Activated CD4-positive, alpha-beta T cell treated with anti-CD3 and anti-CD28 coated beads, Interleukin-10, Interleukin-2, amounts not matched to agents 100 ng/mL and 50 ng/mL, durations not matched to agents 16 hours and 8 hours (primary cell): ENCODE measurements around the gene MTUS2.

Experiments
- DNase-seq: peaks from one replicate; pipeline ENCODE4 v3.0.0-alpha.2; 2020

MTUS2 gene

DNA sequence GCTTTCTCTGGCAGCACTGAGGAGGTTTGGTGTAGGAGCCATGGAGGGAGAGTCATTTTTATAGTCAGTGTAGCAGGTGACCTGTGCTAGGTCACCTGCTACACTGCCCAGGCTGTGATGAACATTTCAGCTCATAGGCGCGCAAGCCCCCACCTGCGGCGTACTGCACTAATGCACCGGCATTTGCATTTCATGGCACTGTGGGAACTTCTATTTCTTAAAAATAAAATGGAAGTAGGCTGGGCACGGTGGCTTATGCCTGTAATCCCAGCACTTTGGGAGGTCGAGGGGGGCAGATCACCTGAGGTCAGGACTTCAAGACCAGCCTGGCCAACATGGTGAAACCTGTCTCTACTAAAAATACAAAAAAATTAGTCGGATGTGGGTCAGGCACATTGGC is 674.4 kb downstream of the MTUS2 start:
- no peak for DNase-seq

DNA sequence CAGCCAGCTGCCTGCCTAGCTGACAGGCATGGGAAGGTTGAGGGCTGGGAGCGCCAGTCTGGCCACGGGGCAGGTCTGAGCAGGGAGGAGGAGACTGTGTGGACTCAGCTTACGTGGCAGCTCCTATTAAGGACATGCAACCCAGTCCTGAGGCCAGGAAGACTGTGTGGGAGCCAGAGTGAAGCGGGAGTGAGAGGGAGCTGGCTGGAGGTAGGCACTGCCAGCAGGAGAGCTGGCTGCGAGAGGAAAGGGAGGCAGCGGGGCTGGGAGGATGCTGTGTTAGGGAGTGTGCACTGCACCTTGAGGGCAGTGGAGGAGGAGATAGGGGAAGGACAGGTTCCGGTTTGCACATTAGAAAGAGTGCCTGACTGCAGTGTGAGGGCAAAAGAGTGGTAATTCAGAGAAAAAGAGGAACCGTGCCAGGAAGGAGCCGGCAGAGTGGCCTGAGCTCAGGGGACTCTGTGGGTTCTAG is 676.1 kb downstream of the MTUS2 start:
- no peak for DNase-seq

DNA sequence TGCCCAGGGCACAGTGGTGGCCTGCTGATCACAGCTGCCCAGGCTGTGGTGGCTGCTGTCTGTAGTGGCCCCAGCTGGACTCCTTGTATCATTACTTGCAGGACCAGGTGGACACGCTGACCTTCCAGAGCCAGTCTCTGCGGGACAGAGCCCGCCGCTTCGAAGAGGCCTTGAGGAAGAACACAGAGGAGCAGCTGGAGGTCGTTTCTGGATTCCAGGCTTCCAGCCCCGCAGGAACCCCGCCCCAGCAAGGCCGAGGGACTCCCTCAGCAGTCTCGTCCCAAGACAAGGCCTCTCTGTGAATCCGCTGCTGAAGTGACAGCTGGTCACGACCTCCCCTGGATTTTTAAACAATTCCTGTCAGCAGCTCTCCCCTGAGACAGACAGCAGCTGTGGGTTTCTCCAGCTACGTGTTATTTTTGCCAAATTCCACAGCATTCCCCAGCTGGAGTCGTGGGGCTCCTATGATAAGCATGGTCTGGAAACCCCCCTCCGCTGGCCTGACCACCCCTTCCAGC is 677.1 kb downstream of the MTUS2 start:
- no peak for DNase-seq

DNA sequence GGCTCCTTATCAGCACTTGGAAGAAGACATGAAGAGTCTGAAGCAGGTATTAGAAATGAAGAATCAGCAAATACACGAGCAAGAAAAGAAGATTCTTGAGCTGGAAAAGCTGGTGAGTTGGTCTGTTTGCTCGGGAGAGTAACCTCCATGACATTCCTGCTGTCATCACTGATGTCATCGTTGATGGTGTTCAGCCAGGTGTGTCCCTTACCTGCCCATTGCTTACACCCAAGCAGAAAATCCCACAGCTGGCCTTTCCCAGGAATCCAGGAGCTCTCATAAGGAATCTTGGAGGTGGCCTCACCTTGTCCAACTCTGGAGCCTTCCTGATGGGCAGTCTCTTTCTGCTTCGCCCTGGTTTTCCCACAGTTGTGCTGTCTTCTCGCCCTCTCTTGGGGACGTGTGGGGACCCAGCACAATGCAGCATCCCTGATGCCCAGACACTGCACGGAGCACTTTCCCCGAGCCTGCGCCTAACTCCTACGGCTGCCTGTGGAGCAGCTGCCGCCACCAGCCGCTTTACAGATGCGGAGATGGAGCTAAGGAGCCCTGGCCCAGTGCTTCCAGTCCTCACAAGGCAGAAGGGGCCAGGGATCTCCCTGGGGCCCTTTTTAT is 678.4 kb downstream of the MTUS2 start:
- no peak for DNase-seq

DNA sequence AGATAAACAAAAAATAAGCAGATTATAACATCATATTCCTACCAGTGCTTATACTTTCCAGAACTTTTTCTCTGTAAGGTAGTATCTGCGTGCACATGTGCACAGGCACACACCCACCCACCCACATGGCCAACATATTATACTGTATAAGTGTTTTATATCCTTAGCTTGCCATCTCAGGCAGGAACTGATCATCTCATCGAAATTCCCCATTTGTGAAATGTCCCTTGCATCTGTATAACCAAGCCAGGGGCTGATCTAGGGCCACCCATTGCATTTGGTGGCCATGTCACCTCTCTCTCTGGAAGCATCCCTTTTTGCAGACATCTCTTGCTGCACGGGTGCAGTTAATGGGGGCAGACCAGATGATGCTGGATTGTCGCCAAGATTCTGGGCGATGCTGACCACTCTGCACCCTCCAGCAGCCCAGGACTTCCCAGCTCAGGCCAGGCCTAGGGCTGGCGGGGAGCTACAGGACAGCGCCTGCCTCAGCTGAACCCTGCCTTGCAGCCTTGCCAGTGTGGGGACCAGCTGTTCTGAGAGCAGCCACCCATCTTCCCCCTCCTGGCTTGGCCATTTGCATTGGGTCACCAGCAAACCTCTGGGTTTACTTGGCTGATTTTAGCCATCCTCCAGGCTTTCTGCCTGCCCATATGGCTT is 679.5 kb downstream of the MTUS2 start:
- no peak for DNase-seq

DNA sequence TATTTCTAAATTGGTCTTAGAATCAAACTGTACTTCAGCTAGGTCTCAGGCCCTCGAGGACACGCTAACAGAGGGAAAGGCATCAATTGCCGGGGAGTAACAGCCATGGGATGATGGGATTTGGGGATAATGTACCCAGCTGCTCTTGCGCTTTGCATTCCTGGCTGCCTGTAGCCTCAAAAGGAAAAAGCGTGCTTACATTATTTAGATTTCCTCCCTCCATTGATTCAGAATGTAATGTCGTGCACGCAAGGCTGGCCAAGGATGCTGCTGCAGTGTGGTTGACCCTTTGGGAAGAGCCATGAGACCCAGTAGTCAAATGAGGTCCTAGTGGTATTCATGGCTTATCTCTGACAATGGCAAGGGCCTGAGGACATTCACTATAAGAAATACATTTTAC is 680.2 kb downstream of the MTUS2 start:
- DNase-seq = no peak

DNA sequence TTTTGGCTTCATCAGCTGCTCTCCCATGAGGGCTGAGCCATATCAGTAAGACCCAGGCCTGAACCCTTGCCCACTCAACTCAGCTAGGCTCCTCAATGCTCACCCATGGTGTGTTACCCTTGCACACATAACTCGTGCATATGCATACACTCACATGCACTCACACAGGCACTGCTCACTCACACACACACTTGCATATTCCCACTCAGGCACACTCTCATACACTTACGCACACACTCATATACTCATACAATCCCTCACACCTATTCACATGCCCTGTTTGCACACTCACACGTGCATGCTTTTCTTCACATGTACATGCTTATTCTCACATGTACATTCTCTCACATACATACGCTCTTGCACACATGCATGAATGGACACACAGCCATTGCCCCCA is 681.5 kb downstream of the MTUS2 start:
- DNase-seq = no peak

DNA sequence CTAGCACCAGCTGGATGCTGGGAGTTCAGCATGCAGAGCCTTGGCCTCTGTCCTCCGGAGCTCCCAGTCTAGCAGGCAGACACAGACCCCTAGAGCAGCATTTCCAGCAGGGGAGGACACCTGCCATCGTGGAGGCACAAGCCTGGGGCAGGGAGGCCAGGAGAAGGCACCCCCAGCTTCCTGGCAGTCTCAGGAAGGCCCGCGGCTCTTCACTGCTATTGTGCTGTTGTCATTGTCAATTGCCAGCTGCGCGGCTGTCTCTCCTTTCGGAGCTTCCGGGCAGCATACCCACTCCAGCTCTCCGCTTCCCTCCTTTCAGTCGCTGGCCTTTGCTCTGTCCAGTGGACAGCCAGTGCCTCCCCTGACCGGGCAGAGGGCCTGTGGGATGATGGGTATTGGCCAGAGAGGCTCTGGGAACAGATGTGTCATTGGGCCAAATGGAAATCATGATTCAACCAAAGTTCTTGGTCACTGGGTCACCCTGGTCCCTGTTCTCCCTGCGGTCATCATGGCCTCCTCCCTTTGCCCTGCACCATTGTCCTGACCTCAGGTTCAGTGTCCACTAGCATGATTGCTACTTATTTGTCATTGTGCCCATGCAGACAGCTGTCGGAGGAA is 682.4 kb downstream of the MTUS2 start:
- DNase-seq = no peak

DNA sequence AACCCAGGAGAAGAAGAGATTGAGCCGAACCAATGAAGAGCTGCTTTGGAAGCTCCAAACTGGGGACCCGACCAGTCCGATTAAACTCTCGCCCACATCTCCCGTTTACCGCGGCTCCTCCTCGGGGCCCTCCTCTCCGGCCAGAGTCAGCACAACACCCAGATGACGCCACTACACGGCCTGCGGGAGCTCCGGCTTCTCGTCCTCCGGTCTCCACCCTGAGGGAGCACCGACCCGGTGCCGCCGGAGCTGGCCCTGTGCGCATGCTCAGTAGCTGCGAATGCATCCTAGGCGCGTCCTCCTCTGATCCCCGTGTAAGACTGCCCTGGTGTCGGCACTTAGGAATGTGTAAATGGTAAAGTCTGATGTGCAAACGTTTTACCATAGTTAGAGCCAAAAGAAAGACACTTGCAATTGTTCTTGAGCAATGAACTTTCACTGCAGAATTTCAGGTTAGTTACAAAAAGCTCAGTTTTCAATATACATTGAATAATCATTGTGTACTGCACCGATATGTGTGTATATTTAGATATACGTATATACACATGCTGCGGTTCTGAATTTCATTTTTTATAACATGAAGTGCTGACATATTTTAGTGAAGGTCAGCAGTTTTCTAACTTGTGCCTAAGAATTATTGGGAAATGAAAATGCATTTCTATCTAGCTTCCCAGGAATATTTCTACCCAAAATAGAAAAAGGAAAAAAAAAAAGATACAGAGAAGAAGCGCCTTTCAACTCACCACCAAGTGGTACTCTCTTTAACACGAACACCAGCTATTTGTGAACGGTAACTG is 683.1 kb downstream of the MTUS2 start:
- DNase-seq = peak; percentile 21

DNA sequence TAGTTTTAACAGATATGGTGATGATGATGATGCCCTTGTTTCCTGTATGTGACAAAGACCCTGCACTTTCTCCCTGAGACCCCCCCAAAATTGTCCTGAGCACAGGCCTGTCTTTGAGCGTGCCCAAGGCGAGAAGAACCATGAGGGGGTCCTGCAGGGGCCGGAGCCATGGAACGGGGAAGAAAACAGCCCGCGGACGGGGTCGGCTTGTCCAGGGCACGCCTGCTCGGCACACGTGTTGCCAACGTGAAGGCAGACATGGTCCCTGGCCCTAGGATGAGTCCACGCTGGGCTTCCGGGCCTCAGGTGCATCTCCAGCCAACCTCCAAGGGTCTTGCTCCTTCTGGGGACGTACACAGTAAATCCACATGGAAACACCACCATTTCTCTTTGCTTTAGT is 684.6 kb downstream of the MTUS2 start:
- no peak for DNase-seq

DNA sequence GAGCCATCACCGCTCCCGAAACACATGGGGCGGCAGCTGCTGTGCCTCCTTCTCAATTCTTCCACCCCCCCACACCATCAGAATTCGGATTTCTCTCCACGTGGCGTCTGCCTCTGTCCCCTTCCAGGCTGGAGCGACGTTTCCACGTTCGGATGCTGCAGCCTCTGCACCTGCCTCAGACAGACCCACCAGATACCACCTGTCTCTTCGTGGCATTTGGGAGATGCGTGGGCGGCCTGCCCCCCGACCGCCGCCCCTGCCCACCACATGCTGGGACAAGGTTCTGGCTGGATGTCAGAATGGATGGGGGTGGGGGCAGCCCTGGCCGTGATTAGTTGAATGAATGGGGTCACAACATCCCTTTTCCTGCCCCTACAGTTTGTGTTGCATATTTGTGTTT is 685.4 kb downstream of the MTUS2 start:
- no peak for DNase-seq

DNA sequence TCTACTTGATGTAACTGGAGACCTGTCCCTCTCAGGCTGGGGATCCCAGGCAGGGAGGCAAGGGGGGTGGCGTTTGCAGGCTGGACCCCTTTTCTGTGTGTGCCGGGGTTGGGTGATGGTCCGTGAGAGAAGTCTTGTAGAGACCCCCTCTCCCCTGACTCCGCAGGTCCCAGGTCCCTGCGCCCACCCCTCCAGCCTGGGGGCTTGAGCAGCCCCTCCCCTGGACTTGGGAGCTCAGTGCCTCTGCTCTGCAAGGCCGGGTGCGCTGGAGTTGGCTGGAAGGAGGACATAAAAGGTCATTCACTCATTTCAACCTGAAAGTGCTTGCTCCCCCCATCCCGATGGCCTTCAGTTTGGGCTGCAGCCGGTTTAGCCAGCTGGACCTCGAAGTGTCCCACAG is 685.8 kb downstream of the MTUS2 start:
- DNase-seq = no peak

DNA sequence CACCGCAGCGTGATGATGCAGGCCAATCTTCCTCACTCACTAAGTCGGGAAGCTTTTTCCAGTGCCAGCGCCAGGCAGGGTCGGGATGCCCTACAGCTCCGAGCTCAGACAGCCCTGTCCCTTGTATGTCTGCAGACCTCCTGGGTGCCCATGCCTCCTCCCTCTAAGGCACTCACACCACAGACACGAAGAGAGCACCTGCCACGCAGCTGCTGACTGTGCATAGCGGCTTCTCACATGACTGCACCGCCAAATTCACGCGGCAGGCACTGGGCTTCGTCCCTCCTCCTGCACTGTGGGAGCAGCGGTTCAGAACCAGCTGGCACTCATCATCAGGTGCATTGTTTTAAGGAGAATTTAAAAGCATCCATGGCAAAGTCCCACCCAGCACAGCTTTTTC is 687.2 kb downstream of the MTUS2 start:
- no peak for DNase-seq

DNA sequence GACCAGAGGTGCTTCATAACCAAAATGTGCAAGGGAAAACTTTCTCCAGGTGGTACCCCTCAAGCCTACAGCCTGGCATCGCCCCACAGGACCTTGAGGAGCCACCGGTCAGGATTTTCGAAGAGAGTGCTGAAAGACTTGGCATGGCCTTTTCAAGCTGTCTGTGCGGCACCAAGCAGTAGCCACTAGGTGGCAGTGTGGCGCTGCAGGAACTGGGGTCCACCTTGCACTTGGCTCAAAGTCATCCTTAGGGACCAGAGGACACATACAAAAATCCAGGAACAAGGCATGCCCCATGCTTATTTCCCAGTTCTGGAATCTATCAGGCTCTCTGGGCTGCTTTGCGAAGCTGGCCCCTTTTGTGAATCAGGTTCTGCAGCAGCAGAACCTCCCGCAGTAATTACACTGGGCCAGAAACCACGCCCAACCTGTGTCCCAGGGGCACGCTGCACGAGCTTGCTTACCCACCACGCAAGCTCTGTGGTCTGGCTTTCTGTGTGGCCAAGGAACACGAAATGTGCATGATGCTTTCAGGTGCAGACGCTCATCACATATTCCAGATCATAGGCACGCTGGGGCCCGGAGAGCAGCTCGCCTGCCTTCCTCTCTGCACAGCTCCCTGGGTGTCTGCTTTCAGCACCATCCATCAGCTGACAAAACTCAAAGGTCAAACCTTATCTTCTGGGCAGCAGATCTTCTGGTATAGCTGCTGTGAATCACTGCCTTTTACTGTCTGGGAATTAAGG is 688.2 kb downstream of the MTUS2 start:
- peak; percentile 77 for DNase-seq

DNA sequence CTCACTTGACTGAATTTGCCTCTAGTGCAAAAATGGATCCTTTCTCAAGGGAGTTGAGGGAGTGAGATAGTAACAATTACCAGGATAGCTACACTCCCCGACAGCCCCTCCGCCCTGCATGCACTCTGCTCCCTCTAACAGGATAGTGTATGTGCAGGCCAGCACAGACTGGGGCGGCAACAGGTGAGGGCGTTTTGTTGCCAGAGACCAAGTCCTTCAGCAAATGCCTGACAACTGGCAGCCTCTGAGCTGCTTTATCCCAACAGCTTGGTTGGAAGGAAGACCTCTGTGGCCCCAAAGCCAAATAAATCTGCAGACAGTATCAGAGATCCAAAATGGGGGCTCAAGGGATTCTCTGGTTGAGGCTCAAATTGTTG is 688.7 kb downstream of the MTUS2 start:
- DNase-seq = no peak

DNA sequence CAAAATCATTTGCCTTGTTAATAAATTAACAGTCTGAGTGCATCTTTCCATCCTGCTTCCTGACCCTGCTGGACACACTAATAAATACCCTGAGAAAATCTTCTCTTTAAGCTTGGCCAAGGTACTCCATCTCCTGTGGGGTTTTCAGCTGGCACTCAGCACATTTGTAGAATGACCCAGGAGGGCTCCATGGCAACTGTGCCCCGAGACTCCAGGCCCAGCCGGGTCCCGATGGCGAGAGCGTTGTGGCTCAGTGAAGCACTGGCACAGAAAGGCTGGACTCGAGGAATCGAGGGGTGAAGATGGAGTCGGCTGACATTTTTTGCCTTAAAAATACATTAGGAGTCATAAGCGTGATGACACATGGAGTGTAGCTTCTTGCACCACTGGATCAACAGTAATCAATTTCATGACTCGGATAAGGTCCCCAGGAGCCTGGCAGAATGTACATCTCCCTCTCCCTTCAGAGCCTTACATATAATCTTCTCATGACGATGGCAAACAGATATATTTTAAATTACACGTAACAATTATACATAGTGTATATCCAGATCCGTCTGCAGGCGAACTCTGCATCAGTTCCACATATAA is 690.0 kb downstream of the MTUS2 start:
- DNase-seq = no peak

DNA sequence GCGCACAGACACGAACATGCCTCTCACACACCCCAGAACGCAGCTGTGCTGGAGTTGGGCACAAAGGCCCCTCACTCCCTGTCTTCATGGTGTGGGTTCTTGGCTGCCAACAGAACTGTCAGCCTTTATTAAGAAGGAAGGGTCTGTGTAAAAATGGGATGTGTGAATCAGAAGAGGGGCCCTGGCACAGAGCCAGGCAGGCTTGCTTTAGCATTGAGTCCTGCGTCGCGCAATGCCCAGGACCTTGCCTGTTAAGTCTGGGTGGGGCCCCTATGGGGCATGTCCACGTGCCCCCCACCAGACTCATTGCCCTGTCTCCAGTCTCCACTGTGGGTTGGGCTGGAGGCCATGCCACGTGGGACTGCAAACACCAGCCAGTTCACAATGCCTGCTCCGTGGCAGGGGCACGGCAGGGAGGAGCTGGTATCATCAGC is 690.5 kb downstream of the MTUS2 start:
- no peak for DNase-seq

DNA sequence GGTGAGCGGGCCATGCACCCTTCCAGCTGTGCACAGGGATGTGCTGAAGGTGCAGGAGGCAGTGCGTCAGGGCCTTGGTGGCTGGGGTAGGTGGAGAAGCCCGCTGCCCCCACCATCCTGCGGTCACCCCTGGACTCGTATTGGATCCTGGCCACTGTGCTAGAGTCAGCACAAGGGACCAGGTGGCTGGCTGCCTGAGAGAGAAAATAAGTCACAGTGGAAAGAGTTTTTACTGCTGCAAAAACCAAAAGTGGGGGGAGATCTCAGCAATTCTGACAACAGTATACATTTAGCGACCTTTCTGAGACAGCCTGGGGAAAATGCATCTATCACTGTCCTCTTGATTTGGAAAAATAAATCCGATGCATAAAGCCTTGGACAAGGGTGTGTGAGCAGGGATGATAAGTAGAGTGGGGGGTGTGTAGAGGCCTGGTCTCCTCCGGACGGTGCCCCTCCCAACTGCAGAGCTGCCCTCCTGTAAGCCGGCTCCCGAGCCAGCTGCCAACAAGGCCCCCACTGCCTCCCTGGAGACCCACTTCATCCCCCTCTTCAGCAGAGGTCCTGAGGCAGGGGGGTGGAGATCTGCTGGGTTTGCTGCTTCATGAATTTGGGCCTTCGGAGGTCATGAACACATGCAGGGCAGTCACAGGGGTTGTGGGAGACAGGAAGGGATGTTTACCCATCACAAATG is 691.1 kb downstream of the MTUS2 start:
- no peak for DNase-seq

DNA sequence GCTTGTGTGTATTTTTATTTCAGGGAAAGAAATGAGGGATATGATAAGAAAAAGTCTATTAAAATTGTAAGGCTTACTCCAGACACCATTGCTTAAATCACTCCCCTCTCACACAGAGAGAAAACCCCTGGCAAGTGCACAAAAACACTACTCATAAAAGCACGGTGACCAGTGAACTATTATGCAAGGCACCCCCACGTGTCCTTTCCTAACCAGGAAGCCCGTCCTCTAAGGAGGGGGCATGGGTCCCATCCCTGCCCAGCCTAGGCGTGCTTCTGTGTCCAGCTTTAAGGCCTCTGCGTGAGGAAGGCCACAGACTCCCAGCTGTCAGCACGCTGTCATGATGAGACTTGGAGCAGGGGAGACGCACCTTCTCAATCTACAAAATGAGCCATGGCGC is 691.8 kb downstream of the MTUS2 start:
- DNase-seq = no peak

DNA sequence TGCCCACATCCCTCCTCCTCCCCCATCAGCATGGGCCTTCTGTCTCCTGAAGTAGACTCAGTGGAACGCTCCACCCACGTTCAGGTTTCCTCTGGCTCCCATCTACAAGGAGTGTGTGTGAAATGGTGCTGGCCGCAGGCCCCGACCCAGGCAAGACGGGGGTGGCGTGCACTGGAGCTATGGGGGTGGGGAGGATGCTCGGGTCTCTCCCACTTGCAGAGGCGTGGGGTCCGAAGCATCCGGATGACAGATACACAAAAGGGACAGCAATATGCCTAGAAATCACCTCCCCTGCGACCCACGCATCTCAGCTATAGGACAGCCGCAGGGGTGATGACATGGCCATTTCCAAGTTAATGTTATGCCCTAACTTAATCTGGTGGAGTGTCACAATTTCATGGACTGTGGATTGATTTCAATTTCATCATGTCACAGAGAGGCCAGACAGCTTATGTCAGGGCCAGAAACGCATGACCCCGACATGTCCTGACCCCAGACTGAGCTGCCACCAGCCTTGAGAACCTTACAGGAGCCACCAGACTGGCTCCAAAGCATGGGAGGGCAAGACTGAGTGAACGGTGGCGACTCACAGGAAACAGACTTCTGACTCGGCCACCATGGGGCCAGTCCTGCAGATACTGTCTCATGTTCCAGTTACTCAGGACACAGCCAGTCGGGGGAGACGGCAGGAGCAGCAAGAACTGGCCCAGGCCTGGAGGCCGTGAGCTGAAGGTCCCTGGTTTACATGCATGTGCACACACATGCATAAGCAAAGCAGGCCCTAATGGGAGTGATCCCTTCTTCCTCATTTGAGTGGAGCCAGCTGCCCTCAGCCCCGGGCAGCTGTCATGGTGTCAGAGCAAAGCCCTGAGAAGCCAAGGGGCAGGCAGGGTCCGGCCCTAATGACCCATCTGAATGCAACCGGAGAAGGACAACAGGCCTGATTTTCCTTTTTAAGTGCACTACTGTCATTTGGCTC is 693.2 kb downstream of the MTUS2 start:
- no peak for DNase-seq
